Activated CD4-positive, alpha-beta memory T cell treated with anti-CD3 and anti-CD28 coated beads, Interleukin-2, amount 10 ng/mL, durations not matched to agents 7 days and 5 days (primary cell): ENCODE results near the gene MXI1. TPM values are rescaled to one million over a fixed set of nuclear protein-coding genes. Genes with fewer than 3 reads are reported as not detected.
"Not testable (repeated sequence)": the region's sequence is repeated elsewhere in the genome, so short reads cannot be mapped to it uniquely, and the experiment has no call there.

Experiments used
- CTCF ChIA-PET: fragments of 350-600 bp; sonication (Branson Sonifier 250); formaldehyde crosslinking; loops from one replicate; lab custom pipeline; 2021; ENCODE audit warnings: antibody characterized with exemption, inconsistent platforms; lab: Charles Lee
- POLR2A ChIA-PET: fragments of 350-600 bp; sonication (Branson Sonifier 250); formaldehyde crosslinking; loops from one replicate; lab custom pipeline; 2021; ENCODE audit warnings: antibody characterized with exemption; lab: Charles Lee
- DNase-seq: peaks from one replicate; pipeline ENCODE4 v3.0.0-alpha.2; 2020
- H3K27ac Mint-ChIP-seq: one replicate; pipeline ENCODE4 v1.8.0; 2021; ENCODE audit warnings: mild to moderate bottlenecking, mixed read lengths
- H3K27me3 Mint-ChIP-seq: one replicate; pipeline ENCODE4 v1.8.0; 2021; ENCODE audit warnings: mixed read lengths
- H3K36me3 Mint-ChIP-seq: one replicate; pipeline ENCODE4 v1.8.0; 2021; ENCODE audit warnings: low read depth, mixed read lengths
- H3K4me1 Mint-ChIP-seq: one replicate; pipeline ENCODE4 v1.8.0; 2021; ENCODE audit warnings: mixed read lengths
- H3K4me3 Mint-ChIP-seq: one replicate; pipeline ENCODE4 v1.8.0; 2021; ENCODE audit warnings: mild to moderate bottlenecking, mixed read lengths
- H3K9me3 Mint-ChIP-seq: one replicate; pipeline ENCODE4 v1.8.0; 2021; ENCODE audit warnings: mixed read lengths
- total RNA-seq, 2 experiments: library from RNA; stranded (reverse); gene quantifications; one replicate each; pipeline ENCODE4 v1.2.3, GENCODE V29; 2021

Gene MXI1
- total RNA-seq, 2 experiments from 2014 or later = 74.2 to 75.4 TPM

- ChIA-PET POLR2A (interaction anchor here (0.8 kb wide), 1 partner anchor 21 kb away, joined by 3 read pairs; no protein-coding TSS in a partner anchor), CTCF (interaction anchor here (1.5 to 2.1 kb wide), 2 partner anchors 43 to 117 kb away, joined by 3 to 9 read pairs; no protein-coding TSS in a partner anchor)
- Mint-ChIP-seq H3K36me3 (peaks cover 22% of the 10 kb centered on the region), H3K9me3 (peaks cover 4% of the 10 kb centered on the region), H3K4me1 (peaks cover 31% of the 10 kb centered on the region), H3K4me3 (no peak overlapping the region), H3K27me3 (peaks cover 32% of the 10 kb centered on the region), H3K27ac (no peak overlapping the region)
- DNase-seq = no peak
Observed at GRCh38 chr10:110254467-110254866, 47.1 kb downstream of the MXI1 start.

- Mint-ChIP-seq H3K9me3 (peaks cover 4% of the 10 kb centered on the region), H3K4me1 (peaks cover 8% of the 10 kb centered on the region), H3K4me3 (no peak overlapping the region), H3K36me3 (peaks cover 18% of the 10 kb centered on the region), H3K27me3 (peaks cover 32% of the 10 kb centered on the region), H3K27ac (no peak overlapping the region)
- ChIA-PET CTCF (no interaction called here), POLR2A (interaction anchor here (1.5 kb wide), 1 partner anchor 9 kb away, joined by 3 read pairs; no protein-coding TSS in a partner anchor)
- DNase-seq = no peak
Observed at GRCh38 chr10:110258542-110258941, 51.1 kb downstream of the MXI1 start.

- Mint-ChIP-seq H3K4me1 (peaks cover 5% of the 10 kb centered on the region), H3K27me3 (peaks cover 31% of the 10 kb centered on the region)
Observed at GRCh38 chr10:110259317-110259716, 51.9 kb downstream of the MXI1 start.

GRCh38 chr10:110260746-110261477 is 53.5 kb downstream of the MXI1 start:
- ChIA-PET CTCF (interaction anchor here (1.6 kb wide), 1 partner anchor 18 kb away, joined by 6 read pairs; no protein-coding TSS in a partner anchor), POLR2A (no interaction called here)
- Mint-ChIP-seq H3K36me3 (peaks cover 8% of the 10 kb centered on the region), H3K4me3 (no peak overlapping the region), H3K4me1 (no peaks in the 10 kb centered on the region), H3K9me3 (peaks cover under 1% of the 10 kb centered on the region), H3K27ac (no peak overlapping the region), H3K27me3 (peaks cover 24% of the 10 kb centered on the region)
- no peak for DNase-seq

More at GRCh38 chr10:110259317-110259716, 51.9 kb downstream of the MXI1 start:
- DNase-seq = no peak
- CTCF ChIA-PET = no interaction called here
- POLR2A ChIA-PET = interaction anchor here (1.0 to 1.5 kb wide), 2 partner anchors 8 to 47 kb away, joined by 3 read pairs; no protein-coding TSS in a partner anchor
- Mint-ChIP-seq H3K4me3 (no peak overlapping the region), H3K36me3 (peaks cover 16% of the 10 kb centered on the region), H3K27ac (no peak overlapping the region), H3K9me3 (peaks cover 4% of the 10 kb centered on the region)

- Mint-ChIP-seq H3K36me3 (peaks cover 3% of the 10 kb centered on the region), H3K27ac (no peak overlapping the region), H3K4me3 (no peak overlapping the region), H3K4me1 (no peaks in the 10 kb centered on the region), H3K9me3 (no peaks in the 10 kb centered on the region), H3K27me3 (peaks cover 20% of the 10 kb centered on the region)
- POLR2A ChIA-PET = interaction anchor here (0.9 kb wide), 1 partner anchor 26 kb away, joined by 3 read pairs; no protein-coding TSS in a partner anchor
- DNase-seq = no peak
- CTCF ChIA-PET = interaction anchor here (1.4 kb wide), 1 partner anchor 18 kb away, joined by 3 read pairs; no protein-coding TSS in a partner anchor
Observed at GRCh38 chr10:110263164-110263563, 55.8 kb downstream of the MXI1 start.

GRCh38 chr10:110265573-110266193 is 58.3 kb downstream of the MXI1 start:
- no peak for DNase-seq
- H3K36me3 Mint-ChIP-seq = peaks cover 7% of the 10 kb centered on the region
- H3K27ac Mint-ChIP-seq = no peak overlapping the region
- H3K4me1 Mint-ChIP-seq = peaks cover 16% of the 10 kb centered on the region
- no peak overlapping the region for H3K4me3 Mint-ChIP-seq
- peaks cover 7% of the 10 kb centered on the region for H3K27me3 Mint-ChIP-seq
- ChIA-PET CTCF (interaction anchor here (0.6 to 1.3 kb wide), 3 partner anchors 9 to 156 kb away, joined by 3 to 4 read pairs (median 4); no protein-coding TSS in a partner anchor), POLR2A (no interaction called here)
- no peaks in the 10 kb centered on the region for H3K9me3 Mint-ChIP-seq

- H3K4me3 Mint-ChIP-seq = no peak overlapping the region
- H3K27me3 Mint-ChIP-seq = peaks cover 5% of the 10 kb centered on the region
- peaks cover 16% of the 10 kb centered on the region for H3K4me1 Mint-ChIP-seq
- H3K27ac Mint-ChIP-seq = no peak overlapping the region
- peaks cover 7% of the 10 kb centered on the region for H3K36me3 Mint-ChIP-seq
- CTCF ChIA-PET = interaction anchor here (1.4 to 1.5 kb wide), 2 partner anchors 12 to 129 kb away, joined by 3 to 5 read pairs; no protein-coding TSS in a partner anchor
- POLR2A ChIA-PET = interaction anchor here (1.2 kb wide), 1 partner anchor 8 kb away, joined by 3 read pairs; no protein-coding TSS in a partner anchor
- H3K9me3 Mint-ChIP-seq = no peaks in the 10 kb centered on the region
- DNase-seq = no peak
Observed at GRCh38 chr10:110267276-110267675, 59.9 kb downstream of the MXI1 start.

- no peaks in the 10 kb centered on the region for H3K9me3 Mint-ChIP-seq
- H3K27ac Mint-ChIP-seq = no peak overlapping the region
- ChIA-PET CTCF (interaction anchor here (0.7 kb wide), 1 partner anchor 332 kb away, joined by 5 read pairs; no protein-coding TSS in a partner anchor), POLR2A (no interaction called here)
- H3K4me1 Mint-ChIP-seq = peaks cover 18% of the 10 kb centered on the region
- H3K4me3 Mint-ChIP-seq = no peak overlapping the region
- peaks cover 7% of the 10 kb centered on the region for H3K36me3 Mint-ChIP-seq
- no peak for DNase-seq
- peaks cover 4% of the 10 kb centered on the region for H3K27me3 Mint-ChIP-seq
Observed at GRCh38 chr10:110268442-110268841, 61.0 kb downstream of the MXI1 start.

- ChIA-PET CTCF (interaction anchor here (0.7 to 1.4 kb wide), 5 partner anchors 11 to 333 kb away, joined by 4 to 7 read pairs (median 5); no protein-coding TSS in a partner anchor), POLR2A (interaction anchor here (0.8 kb wide), 1 partner anchor 16 kb away, joined by 3 read pairs; no protein-coding TSS in a partner anchor)
- DNase-seq = no peak
- Mint-ChIP-seq H3K27me3 (peaks cover 2% of the 10 kb centered on the region), H3K9me3 (no peaks in the 10 kb centered on the region), H3K36me3 (peaks cover 7% of the 10 kb centered on the region), H3K27ac (no peak overlapping the region), H3K4me3 (peak overlapping the region; percentile 43), H3K4me1 (peaks cover 23% of the 10 kb centered on the region)
Observed at GRCh38 chr10:110268971-110269370, 61.6 kb downstream of the MXI1 start.

- ChIA-PET CTCF (interaction anchor here (0.5 to 1.4 kb wide), 6 partner anchors 10 to 374 kb away, joined by 4 to 7 read pairs (median 4); no protein-coding TSS in a partner anchor), POLR2A (interaction anchor here (0.8 kb wide), 1 partner anchor 16 kb away, joined by 3 read pairs; no protein-coding TSS in a partner anchor)
- DNase-seq = no peak
- H3K27me3 Mint-ChIP-seq = peaks cover 2% of the 10 kb centered on the region
- H3K27ac Mint-ChIP-seq = peak overlapping the region; percentile 1
- peaks cover 7% of the 10 kb centered on the region for H3K36me3 Mint-ChIP-seq
- no peaks in the 10 kb centered on the region for H3K9me3 Mint-ChIP-seq
- peaks cover 27% of the 10 kb centered on the region for H3K4me1 Mint-ChIP-seq
- H3K4me3 Mint-ChIP-seq = peak overlapping the region; percentile 43
Observed at GRCh38 chr10:110269374-110270318, 62.2 kb downstream of the MXI1 start.

GRCh38 chr10:110272995-110273394 is 65.6 kb downstream of the MXI1 start:
- H3K36me3 Mint-ChIP-seq, H3K9me3 Mint-ChIP-seq, H3K27ac Mint-ChIP-seq, POLR2A ChIA-PET, H3K27me3 Mint-ChIP-seq, H3K4me3 Mint-ChIP-seq, DNase-seq: not testable (repeated sequence)
- CTCF ChIA-PET = interaction anchor here (1.3 kb wide), 1 partner anchor 70 kb away, joined by 3 read pairs; no protein-coding TSS in a partner anchor
- peaks cover 40% of the 10 kb centered on the region for H3K4me1 Mint-ChIP-seq

GRCh38 chr10:110273474-110273873 is 66.1 kb downstream of the MXI1 start:
- Mint-ChIP-seq H3K36me3 (peaks cover 7% of the 10 kb centered on the region), H3K4me1 (peaks cover 42% of the 10 kb centered on the region), H3K4me3 (no peak overlapping the region), H3K9me3 (no peaks in the 10 kb centered on the region), H3K27me3 (peaks cover 5% of the 10 kb centered on the region), H3K27ac (no peak overlapping the region)
- CTCF ChIA-PET = interaction anchor here (1.3 kb wide), 1 partner anchor 71 kb away, joined by 3 read pairs; no protein-coding TSS in a partner anchor
- DNase-seq = no peak
- POLR2A ChIA-PET = no interaction called here
